NT2/D1 (cell line): ENCODE measurements around the gene TMEM14C.

Experiments used
- SUZ12 ChIP-seq: IDR thresholded peaks from 2 replicates; pipeline ENCODE4 v1.6.1; 2011; ENCODE audit not compliant: insufficient read length, insufficient read depth; ENCODE audit errors: extremely low read depth
- YY1 ChIP-seq: IDR thresholded peaks from 2 replicates; pipeline ENCODE4 v1.6.1; 2011; ENCODE audit not compliant: insufficient read length, insufficient read depth
- ZNF274 ChIP-seq: IDR thresholded peaks from 2 replicates; pipeline ENCODE4 v1.6.1; 2011; ENCODE audit warnings: mild to moderate bottlenecking, low read depth, low read length

GRCh38 chr6:10676403-10676802 lies 46.5 kb upstream of the TMEM14C start:
- TF ChIP-seq SUZ12 (no peak), ZNF274 (no peak), YY1 (no peak)
